ENCODE results near the gene GOLGA6C.

GRCh38 chr15:75209289-75209676 lies 48.9 kb upstream of the GOLGA6C start:
- no peak for TF ChIP-seq CTCF (IDR thresholded peaks at IDR 0.05)
- no peak for TF ChIP-seq EZH2 (IDR thresholded peaks at IDR 0.05; ENCODE audit: borderline replicate concordance, insufficient read depth, low read depth, low read length, poor library complexity, severe bottlenecking)

Measured in B cell (primary cell).